Cardiac muscle cell (in vitro differentiated cells and primary cell): ENCODE data around the gene ANKRD63. TPM values are rescaled to one million over a fixed set of nuclear protein-coding genes. Genes with fewer than 3 reads are reported as not detected.

Source experiments
- DNase-seq, 2 donors: peaks; one replicate each; pipeline versions ENCODE4 v3.0.0 to v3.0.0-alpha.2; 2010 to 2017; ENCODE audit warnings: low read depth in 1 of 2, low spot score in 1 of 2
- H3K27ac ChIP-seq: fragments of 200-600 bp; sonication (generic); 2 replicates; pipeline ENCODE4 v1.5.1; 2016
- H3K27me3 ChIP-seq: fragments of 200-600 bp; sonication (generic); 2 replicates; pipeline ENCODE4 v1.6.0; 2016; ENCODE audit warnings: control low read depth
- H3K36me3 ChIP-seq: fragments of 200-600 bp; sonication (generic); 2 replicates; pipeline ENCODE4 v1.5.1; 2016; ENCODE audit warnings: control low read depth
- H3K4me1 ChIP-seq: fragments of 200-600 bp; sonication (generic); 2 replicates; pipeline ENCODE4 v1.8.1; 2017; ENCODE audit warnings: low read depth, mild to moderate bottlenecking, mixed run types
- H3K4me3 ChIP-seq: fragments of 200-600 bp; sonication (generic); 2 replicates; pipeline ENCODE4 v1.5.1; 2016; ENCODE audit warnings: mild to moderate bottlenecking
- H3K9me3 ChIP-seq: fragments of 200-600 bp; sonication (generic); 2 replicates; pipeline ENCODE4 v1.5.1; 2017; ENCODE audit warnings: low read depth, mild to moderate bottlenecking, control low read depth
- polyA plus RNA-seq: library from polyadenylated mRNA; unstranded; fragments of >200 nt; fragmentation: Nextera tagmentation; extraction: Ambion mirVana; gene quantifications from 2 replicates; pipeline ENCODE4 v1.2.1, GENCODE V29; 2016
- total RNA-seq: library from RNA; depleted of rRNA; stranded (reverse); fragments of >200 nt; gene quantifications from 2 replicates; pipeline ENCODE4 v1.2.3, GENCODE V29; 2016
- TF ChIP-seq, protein P1 (sequence below): IDR thresholded peaks from 2 replicates; pipeline ENCODE4 v1.5.1; 2012; ENCODE audit warnings: low read depth, mild to moderate bottlenecking, low read length

The ANKRD63 gene
- total and polyA plus RNA-seq, 2 experiments from 2014 or later, result 13.7 to 104 TPM

DNA sequence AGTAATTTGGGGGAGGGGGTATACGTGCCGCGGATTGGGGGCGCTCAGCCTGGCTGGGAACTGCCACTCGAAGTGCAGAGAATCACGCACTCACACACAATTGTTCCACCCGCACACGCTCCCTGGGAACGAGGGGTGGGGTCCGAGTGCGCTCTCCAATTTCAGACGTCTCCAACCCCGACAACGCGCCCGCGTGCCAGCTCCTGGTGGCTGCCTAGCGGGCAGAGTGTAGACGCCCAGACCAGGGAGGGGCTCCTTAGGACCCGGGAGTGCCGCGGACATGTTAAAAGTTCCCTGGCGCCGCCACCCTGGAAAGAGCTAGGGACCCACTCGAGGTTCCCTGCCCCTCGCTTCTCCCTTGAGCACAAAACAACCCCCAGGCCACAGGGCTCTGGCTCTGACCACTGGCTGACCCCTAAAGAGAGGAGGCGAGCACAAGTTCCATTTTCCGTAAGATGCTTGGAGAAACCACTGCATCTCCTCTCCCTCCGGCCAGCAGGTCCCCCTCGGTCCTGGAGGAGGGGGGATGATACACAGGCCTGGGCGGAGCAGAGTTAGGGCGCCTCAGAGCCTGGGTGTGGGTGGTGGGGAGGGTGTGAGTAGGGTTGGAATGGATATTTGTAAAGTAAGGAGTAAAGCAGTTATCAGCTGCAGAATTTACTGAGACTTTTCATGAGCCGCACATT, 894 bp upstream of the ANKRD63 start:
- Histone ChIP-seq H3K27ac (no peak overlapping the region), H3K36me3 (no peaks in the 10 kb centered on the region), H3K9me3 (no peaks in the 10 kb centered on the region), H3K27me3 (peaks cover 38% of the 10 kb centered on the region), H3K4me1 (peaks cover 46% of the 10 kb centered on the region), H3K4me3 (peak overlapping the region; percentile 34)
- DNase-seq, result no peak
- TF ChIP-seq, protein P1, sequence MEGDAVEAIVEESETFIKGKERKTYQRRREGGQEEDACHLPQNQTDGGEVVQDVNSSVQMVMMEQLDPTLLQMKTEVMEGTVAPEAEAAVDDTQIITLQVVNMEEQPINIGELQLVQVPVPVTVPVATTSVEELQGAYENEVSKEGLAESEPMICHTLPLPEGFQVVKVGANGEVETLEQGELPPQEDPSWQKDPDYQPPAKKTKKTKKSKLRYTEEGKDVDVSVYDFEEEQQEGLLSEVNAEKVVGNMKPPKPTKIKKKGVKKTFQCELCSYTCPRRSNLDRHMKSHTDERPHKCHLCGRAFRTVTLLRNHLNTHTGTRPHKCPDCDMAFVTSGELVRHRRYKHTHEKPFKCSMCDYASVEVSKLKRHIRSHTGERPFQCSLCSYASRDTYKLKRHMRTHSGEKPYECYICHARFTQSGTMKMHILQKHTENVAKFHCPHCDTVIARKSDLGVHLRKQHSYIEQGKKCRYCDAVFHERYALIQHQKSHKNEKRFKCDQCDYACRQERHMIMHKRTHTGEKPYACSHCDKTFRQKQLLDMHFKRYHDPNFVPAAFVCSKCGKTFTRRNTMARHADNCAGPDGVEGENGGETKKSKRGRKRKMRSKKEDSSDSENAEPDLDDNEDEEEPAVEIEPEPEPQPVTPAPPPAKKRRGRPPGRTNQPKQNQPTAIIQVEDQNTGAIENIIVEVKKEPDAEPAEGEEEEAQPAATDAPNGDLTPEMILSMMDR, result no peak

DNA sequence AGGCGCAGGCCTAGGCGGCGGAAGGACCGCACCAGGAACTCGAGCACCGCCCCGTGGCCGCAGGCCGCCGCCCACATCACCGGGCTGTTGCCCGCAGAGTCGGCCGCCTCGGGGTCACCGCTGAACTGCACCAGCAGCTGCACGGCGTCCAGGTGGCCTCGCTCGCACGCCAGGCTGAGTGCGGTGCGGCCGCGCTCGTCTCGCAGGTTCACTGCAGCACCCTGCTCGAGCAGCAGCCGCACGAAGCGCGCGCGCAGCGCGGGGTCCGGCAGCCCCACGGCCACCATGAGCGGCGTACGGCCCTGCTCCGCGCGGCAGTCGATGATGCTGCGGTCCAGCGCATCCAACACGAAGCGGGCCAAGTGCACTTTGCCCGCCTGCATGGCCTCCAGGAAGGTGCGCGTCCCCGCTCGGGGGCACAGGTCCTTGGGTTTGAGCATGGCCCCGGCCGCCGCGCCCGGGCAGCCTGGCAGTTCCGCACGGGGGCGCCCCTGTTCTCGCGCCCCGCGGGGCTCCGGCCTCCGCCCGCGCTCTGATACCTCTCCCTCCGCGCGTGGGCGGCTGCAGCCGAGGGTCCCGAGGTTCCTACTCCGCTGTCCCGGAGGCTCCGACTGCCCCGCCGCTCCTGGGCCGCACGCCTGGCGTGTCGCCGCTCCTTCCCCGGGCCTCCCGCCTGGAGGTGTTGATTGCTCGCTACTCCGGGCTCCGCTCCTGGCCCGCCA, 556 bp downstream of the ANKRD63 start:
- DNase-seq, result peak; percentile 15 to 60
- H3K27me3 ChIP-seq, result peaks cover 38% of the 10 kb centered on the region
- H3K4me3 ChIP-seq, result peak overlapping the region; percentile 34
- H3K9me3 ChIP-seq, result no peaks in the 10 kb centered on the region
- no peak overlapping the region for H3K27ac ChIP-seq
- H3K4me1 ChIP-seq, result peaks cover 51% of the 10 kb centered on the region
- TF ChIP-seq, protein P1, result peak; percentile 37
- H3K36me3 ChIP-seq, result no peaks in the 10 kb centered on the region

DNA sequence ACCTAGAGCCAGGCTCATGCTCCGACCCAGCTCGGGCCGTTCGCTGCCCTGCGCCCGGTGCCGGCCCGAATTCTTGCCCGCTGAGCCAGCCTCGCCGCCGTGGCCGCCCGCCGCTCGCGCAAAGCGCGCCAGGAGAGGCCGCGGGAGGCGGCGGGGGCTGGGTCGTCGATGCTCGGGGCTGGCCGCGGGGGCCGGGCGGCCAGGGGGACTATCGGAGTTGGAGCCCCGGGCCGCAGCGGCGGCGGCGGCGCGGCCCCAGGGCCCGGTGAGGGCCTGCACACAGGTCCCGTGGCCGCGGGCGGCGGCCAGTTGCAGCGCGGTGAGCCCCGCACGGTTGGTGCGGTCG, 1.1 kb downstream of the ANKRD63 start:
- Histone ChIP-seq H3K27me3 (peaks cover 38% of the 10 kb centered on the region), H3K4me1 (peaks cover 51% of the 10 kb centered on the region), H3K4me3 (peak overlapping the region; percentile 34), H3K9me3 (no peaks in the 10 kb centered on the region), H3K27ac (no peak overlapping the region), H3K36me3 (no peaks in the 10 kb centered on the region)
- TF ChIP-seq, protein P1, result no peak
- no peak for DNase-seq

DNA sequence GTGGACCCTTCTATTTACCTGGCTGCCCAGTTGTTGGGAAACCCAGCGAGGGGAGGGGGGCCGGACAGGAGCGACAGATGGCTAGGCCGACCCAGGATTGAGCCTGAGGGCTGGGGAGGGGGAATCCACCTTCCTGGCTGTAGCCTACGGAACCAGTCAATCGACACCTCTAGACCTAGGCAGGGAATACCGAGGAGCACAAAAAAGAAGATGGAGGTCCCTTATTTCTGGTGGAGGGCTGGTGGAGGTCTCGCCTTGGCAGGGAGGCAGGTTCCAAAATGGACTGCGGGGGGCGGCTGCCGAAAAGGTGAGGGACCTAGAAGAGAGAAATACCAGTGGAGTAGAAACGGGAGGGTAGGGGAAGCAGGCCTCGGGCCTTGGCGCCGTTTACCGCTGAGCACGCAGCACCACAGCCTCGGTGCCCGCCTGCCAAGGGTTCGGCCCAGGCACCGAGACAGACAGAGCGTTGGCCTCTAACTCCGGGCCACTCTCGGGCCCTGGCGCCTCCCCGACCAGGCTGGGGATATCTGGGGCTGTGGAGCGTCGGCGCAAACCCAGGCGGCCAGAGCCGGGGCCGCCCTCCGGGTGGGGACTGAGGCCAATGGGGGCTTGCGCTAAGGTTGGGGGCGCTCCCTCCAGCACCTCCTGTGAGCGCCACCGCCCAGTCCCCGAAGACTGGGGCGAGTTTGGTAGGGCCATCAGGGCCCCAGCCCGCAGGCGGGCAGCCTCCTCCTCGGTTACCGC, 1.6 kb downstream of the ANKRD63 start:
- Histone ChIP-seq H3K4me1 (peaks cover 46% of the 10 kb centered on the region), H3K27ac (no peak overlapping the region), H3K27me3 (peaks cover 38% of the 10 kb centered on the region), H3K4me3 (peak overlapping the region; percentile 34), H3K9me3 (no peaks in the 10 kb centered on the region), H3K36me3 (no peaks in the 10 kb centered on the region)
- TF ChIP-seq, protein P1, result no peak
- DNase-seq, result no peak

DNA sequence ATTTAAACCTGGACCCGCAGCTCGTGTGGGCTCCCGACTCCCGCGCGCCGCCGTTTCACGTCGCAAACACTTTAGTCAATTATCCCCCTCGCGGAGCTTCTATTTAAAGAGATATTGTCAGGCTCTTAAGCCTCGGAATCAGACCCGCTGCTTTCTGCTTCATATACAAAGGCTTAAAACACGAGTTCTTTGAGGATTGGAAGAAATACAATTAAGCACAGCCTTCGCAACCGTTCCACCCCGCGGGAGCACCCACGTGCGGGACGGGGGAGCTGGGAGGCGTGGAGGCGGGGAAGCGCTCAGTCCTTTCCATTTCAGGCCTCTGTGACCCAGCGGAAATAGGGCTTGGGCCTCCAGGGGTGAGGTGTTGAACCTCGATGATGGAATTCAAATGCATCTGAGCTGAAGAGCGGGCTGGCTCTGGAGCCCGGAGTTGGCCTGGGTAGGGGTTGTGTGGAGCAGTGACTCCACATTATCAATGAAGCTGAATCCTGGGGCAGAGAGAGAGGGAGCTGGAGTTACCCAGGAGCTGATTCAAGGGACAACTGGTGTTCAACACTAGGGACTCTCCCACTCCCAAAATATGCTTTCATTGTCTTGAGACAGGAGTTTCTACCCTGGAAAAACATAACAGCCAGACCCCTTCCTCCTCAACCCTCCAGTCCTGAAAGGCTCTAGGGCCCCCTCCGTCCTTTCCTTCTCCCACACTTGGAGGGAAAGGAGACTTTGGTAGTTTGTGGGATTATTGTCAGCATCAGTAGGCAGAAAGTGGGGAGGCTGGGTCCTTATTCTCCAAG, 2.4 kb downstream of the ANKRD63 start:
- TF ChIP-seq, protein P1, result no peak
- H3K27me3 ChIP-seq, result peaks cover 38% of the 10 kb centered on the region
- H3K27ac ChIP-seq, result peak overlapping the region; percentile 27
- peak overlapping the region; percentile 34 for H3K4me3 ChIP-seq
- no peak for DNase-seq
- H3K4me1 ChIP-seq, result peaks cover 38% of the 10 kb centered on the region
- H3K9me3 ChIP-seq, result no peaks in the 10 kb centered on the region
- H3K36me3 ChIP-seq, result no peaks in the 10 kb centered on the region
